MCF 10A (cell line): ENCODE data around the gene ERVMER34-1. TPM values are rescaled to one million over a fixed set of nuclear protein-coding genes. Genes with fewer than 3 reads are reported as not detected.

Source experiments
- BruUV-seq: library from RNA; stranded (reverse); fragments of 400-500 nt; replicated peaks from 2 replicates; lab custom pipeline; 2021; lab: Mats Ljungman, UMichigan
- CTCF ChIA-PET: fragments of 300-600 bp; sonication (Branson Sonifier 250); formaldehyde crosslinking; extraction: SDS; loops from one replicate; lab custom pipeline; 2021; ENCODE audit warnings: antibody characterized with exemption, inconsistent platforms; lab: Yijun Ruan, JAX
- POLR2A ChIA-PET: fragments of 300-600, 350-650 bp; sonication (Branson Sonifier 250); formaldehyde crosslinking; extraction: SDS; loops from one replicate; lab custom pipeline; 2020; ENCODE audit warnings: antibody characterized with exemption, inconsistent platforms; lab: Yijun Ruan, JAX
- DNase-seq: peaks from one replicate; pipeline ENCODE4 v3.0.0-alpha.2; 2018; ENCODE audit not compliant: unreplicated experiment
- H3K27ac Mint-ChIP-seq: one replicate; pipeline ENCODE4 v1.8.0; 2022; ENCODE audit warnings: mild to moderate bottlenecking, low read depth, mixed read lengths; ENCODE audit not compliant: unreplicated experiment
- H3K27me3 Mint-ChIP-seq: one replicate; pipeline ENCODE4 v1.8.0; 2022; ENCODE audit warnings: mixed read lengths; ENCODE audit not compliant: insufficient read depth, unreplicated experiment
- H3K36me3 Mint-ChIP-seq: one replicate; pipeline ENCODE4 v1.8.0; 2022; ENCODE audit warnings: mild to moderate bottlenecking, moderate library complexity, mixed read lengths; ENCODE audit not compliant: insufficient read depth, unreplicated experiment
- H3K4me1 Mint-ChIP-seq: one replicate; pipeline ENCODE4 v1.8.0; 2022; ENCODE audit warnings: mixed read lengths; ENCODE audit not compliant: insufficient read depth, unreplicated experiment
- H3K4me3 Mint-ChIP-seq: one replicate; pipeline ENCODE4 v1.8.0; 2022; ENCODE audit warnings: mild to moderate bottlenecking, moderate library complexity, mixed read lengths; ENCODE audit not compliant: unreplicated experiment
- H3K9me3 Mint-ChIP-seq: one replicate; pipeline ENCODE4 v1.8.0; 2022; ENCODE audit warnings: mixed read lengths; ENCODE audit not compliant: unreplicated experiment
- CTCF ChIP-seq: fragments of 200-600 bp; IDR thresholded peaks from one replicate; pipeline ENCODE4 v1.8.0; 2022; ENCODE audit warnings: antibody characterized with exemption, mild to moderate bottlenecking; ENCODE audit not compliant: unreplicated experiment
- intact Hi-C: fragments of 100-400 bp; cut with micrococcal nuclease; formaldehyde crosslinking; loops from 2 replicates; pipeline ENCODE4 v1.14.1; 2022
- total RNA-seq: library from RNA; stranded (reverse); gene quantifications from 2 replicates; pipeline ENCODE4 v1.2.3, GENCODE V29; 2022

The ERVMER34-1 gene
- total RNA-seq, 1 experiment from 2014 or later, result 6.7 TPM

- ChIA-PET CTCF (no interaction called here), POLR2A (no interaction called here)
- no peaks in the 10 kb centered on the region for H3K4me1 Mint-ChIP-seq
- no peak for TF ChIP-seq CTCF
- no peaks in the 10 kb centered on the region for H3K9me3 Mint-ChIP-seq
- peak overlapping the region; percentile 81 for H3K27ac Mint-ChIP-seq
- DNase-seq, result peak; percentile 89
- H3K36me3 Mint-ChIP-seq, result peaks cover 16% of the 10 kb centered on the region
- intact Hi-C loops, result loop anchor here (1.0 to 2.0 kb wide), 2 partner anchors 39 to 111 kb away; partner anchors contain the start of gene RASL11B
- H3K4me3 Mint-ChIP-seq, result peak overlapping the region; percentile 81
- no TSS peak for BruUV-seq
- no peaks in the 10 kb centered on the region for H3K27me3 Mint-ChIP-seq
These were observed 274 bp upstream of the ERVMER34-1 start for GRCh38 chr4:52751487-52751911.

- intact Hi-C loops, result loop anchor here (2.0 kb wide), 1 partner anchor 113 kb away; the partner anchor contains the start of gene RASL11B
- Mint-ChIP-seq H3K4me3 (peak overlapping the region; percentile 81), H3K27me3 (no peaks in the 10 kb centered on the region), H3K27ac (no peak overlapping the region), H3K36me3 (peaks cover 16% of the 10 kb centered on the region), H3K9me3 (no peaks in the 10 kb centered on the region), H3K4me1 (no peaks in the 10 kb centered on the region)
- ChIA-PET CTCF (no interaction called here), POLR2A (no interaction called here)
- DNase-seq, result no peak
- TF ChIP-seq CTCF, result no peak
- no TSS peak for BruUV-seq
These were observed 1.0 kb downstream of the ERVMER34-1 start for GRCh38 chr4:52750213-52750612.

GRCh38 chr4:52748432-52748831 is 2.8 kb downstream of the ERVMER34-1 start:
- H3K9me3 Mint-ChIP-seq, result no peaks in the 10 kb centered on the region
- H3K36me3 Mint-ChIP-seq, result peaks cover 16% of the 10 kb centered on the region
- DNase-seq, result no peak
- no peaks in the 10 kb centered on the region for H3K27me3 Mint-ChIP-seq
- intact Hi-C loops, result no loop called here
- no peak overlapping the region for H3K27ac Mint-ChIP-seq
- BruUV-seq, result no TSS peak
- H3K4me3 Mint-ChIP-seq, result no peak overlapping the region
- TF ChIP-seq CTCF, result no peak
- CTCF ChIA-PET, result interaction anchor here (0.6 to 1.2 kb wide), 4 partner anchors 13 to 324 kb away, joined by 3 to 6 read pairs (median 4); no protein-coding TSS in a partner anchor
- H3K4me1 Mint-ChIP-seq, result no peaks in the 10 kb centered on the region
- POLR2A ChIA-PET, result interaction anchor here (0.6 kb wide), 1 partner anchor 9 kb away, joined by 5 read pairs; no protein-coding TSS in a partner anchor

- no peak for DNase-seq
- POLR2A ChIA-PET, result no interaction called here
- CTCF ChIA-PET, result no interaction called here
- Mint-ChIP-seq H3K36me3 (peaks cover 11% of the 10 kb centered on the region), H3K4me3 (no peak overlapping the region), H3K9me3 (no peaks in the 10 kb centered on the region), H3K4me1 (no peaks in the 10 kb centered on the region), H3K27me3 (no peaks in the 10 kb centered on the region), H3K27ac (no peak overlapping the region)
- TF ChIP-seq CTCF, result no peak
- intact Hi-C loops, result no loop called here
- no TSS peak for BruUV-seq
These were observed 6.6 kb downstream of the ERVMER34-1 start for GRCh38 chr4:52744588-52744987.
